ENCODE data around the gene PREP. TPM values are rescaled to one million over a fixed set of nuclear protein-coding genes. Genes with fewer than 3 reads are reported as not detected.

PREP gene
- total and polyA plus RNA-seq, 2 of the 8 experiments (the other 6 are each of a cell fraction or from before 2014, with no cell fraction given) = 26.8 to 70.0 TPM

DNA sequence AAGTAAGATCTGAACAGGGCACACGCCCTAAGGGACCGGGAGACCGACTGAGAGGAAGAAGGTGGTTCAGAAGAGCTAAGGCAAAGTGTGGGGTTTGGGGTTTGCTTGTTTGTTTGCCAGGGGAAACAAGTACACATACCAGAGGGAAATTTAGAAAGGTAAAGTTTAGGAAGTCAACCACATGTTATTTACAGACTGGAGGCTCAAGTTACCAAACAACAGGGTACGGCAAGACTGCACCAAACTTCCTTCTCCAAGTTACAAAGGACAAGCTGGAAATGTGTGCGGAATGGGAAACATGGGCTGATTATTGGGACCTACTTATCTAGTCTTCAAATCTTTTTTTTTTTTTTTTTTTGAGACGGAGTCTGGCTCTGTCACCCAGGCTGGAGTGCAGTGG lies 11.2 kb downstream of the PREP start (continued):
- TF ChIP-seq, protein P1, sequence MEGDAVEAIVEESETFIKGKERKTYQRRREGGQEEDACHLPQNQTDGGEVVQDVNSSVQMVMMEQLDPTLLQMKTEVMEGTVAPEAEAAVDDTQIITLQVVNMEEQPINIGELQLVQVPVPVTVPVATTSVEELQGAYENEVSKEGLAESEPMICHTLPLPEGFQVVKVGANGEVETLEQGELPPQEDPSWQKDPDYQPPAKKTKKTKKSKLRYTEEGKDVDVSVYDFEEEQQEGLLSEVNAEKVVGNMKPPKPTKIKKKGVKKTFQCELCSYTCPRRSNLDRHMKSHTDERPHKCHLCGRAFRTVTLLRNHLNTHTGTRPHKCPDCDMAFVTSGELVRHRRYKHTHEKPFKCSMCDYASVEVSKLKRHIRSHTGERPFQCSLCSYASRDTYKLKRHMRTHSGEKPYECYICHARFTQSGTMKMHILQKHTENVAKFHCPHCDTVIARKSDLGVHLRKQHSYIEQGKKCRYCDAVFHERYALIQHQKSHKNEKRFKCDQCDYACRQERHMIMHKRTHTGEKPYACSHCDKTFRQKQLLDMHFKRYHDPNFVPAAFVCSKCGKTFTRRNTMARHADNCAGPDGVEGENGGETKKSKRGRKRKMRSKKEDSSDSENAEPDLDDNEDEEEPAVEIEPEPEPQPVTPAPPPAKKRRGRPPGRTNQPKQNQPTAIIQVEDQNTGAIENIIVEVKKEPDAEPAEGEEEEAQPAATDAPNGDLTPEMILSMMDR (IDR thresholded peaks at IDR 0.05; ENCODE audit: control extremely low read depth in 1 of 3, insufficient read depth in 1 of 3, low read depth in 1 of 3, low read length in 3 of 3) = no peak
- TF ChIP-seq BRCA1 (IDR thresholded peaks at IDR 0.05; ENCODE audit: low read depth, low read length) (no peak), PHF8 (conservative IDR thresholded peaks at IDR 0.05; ENCODE audit: low read depth, low read length) (no peak), CHD2 (IDR thresholded peaks at IDR 0.05; ENCODE audit: low read length) (no peak), ZNF274 (IDR thresholded peaks at IDR 0.05; ENCODE audit: borderline replicate concordance, extremely low read depth, low read length) (no peak)

All from H1 (cell line).